HEK293 (cell line): ENCODE results near the gene ZNF467.

Source experiments
- CTCF ChIA-PET: fragments of 350-600 bp; formaldehyde crosslinking; extraction: SDS; loops from one replicate; lab custom pipeline; 2021; ENCODE audit warnings: antibody characterized with exemption; lab: Yijun Ruan, JAX
- POLR2A ChIA-PET: fragments of 300-600 bp; formaldehyde crosslinking; extraction: SDS; loops from one replicate; lab custom pipeline; 2020; ENCODE audit warnings: antibody characterized with exemption, inconsistent platforms; lab: Yijun Ruan, JAX
- H3K27ac ChIP-seq: fragments of 200-500 bp; sonication (Bioruptor generic); 2 replicates; pipeline ENCODE4 v1.5.1; 2014; ENCODE audit warnings: low read depth, low read length, control low read depth, inconsistent platforms; ENCODE audit errors: extremely low read depth
- H3K36me3 ChIP-seq, 2 experiments: fragments of 200-500 bp in 1 of 2; sonication (Bioruptor generic) in 1 of 2; 1 replicate in 1 of 2; 2 replicates in 1 of 2; pipeline ENCODE4 v1.5.1; 2014 to 2017; ENCODE audit warnings: inconsistent platforms in 2 of 2, low read length in 2 of 2; ENCODE audit not compliant: control insufficient read depth in 2 of 2, insufficient read depth in 1 of 2
- H3K4me1 ChIP-seq: fragments of 200-500 bp; sonication (Bioruptor generic); 2 replicates; pipeline ENCODE4 v1.5.1; 2014; ENCODE audit warnings: mild to moderate bottlenecking, low read length, inconsistent platforms; ENCODE audit not compliant: control insufficient read depth, insufficient read depth
- H3K4me3 ChIP-seq: 2 replicates; pipeline ENCODE4 v1.5.1; 2011; ENCODE audit warnings: low read depth, mild to moderate bottlenecking, control low read depth, low read length, moderate library complexity
- H3K9me3 ChIP-seq: fragments of 200-500 bp; sonication (Bioruptor generic); 2 replicates; pipeline ENCODE4 v1.5.1; 2014; ENCODE audit warnings: low read depth, low read length, inconsistent platforms; ENCODE audit not compliant: control insufficient read depth, insufficient read depth
- PATZ1 ChIP-seq: fragments of 450-650 bp; formaldehyde crosslinking; IDR thresholded peaks from 2 replicates; pipeline ENCODE4 v1.5.1; 2016; ENCODE audit warnings: missing biosample characterization, missing genetic modification characterization
- PRDM1 ChIP-seq: fragments of 450-650 bp; formaldehyde crosslinking; IDR thresholded peaks from 2 replicates; pipeline ENCODE4; 2016; ENCODE audit warnings: missing biosample characterization, missing genetic modification characterization
- SP2 ChIP-seq: fragments of 450-650 bp; formaldehyde crosslinking; IDR thresholded peaks from 2 replicates; pipeline ENCODE4 v1.5.1; 2016; ENCODE audit warnings: missing biosample characterization, missing genetic modification characterization
- SP3 ChIP-seq: fragments of 450-650 bp; formaldehyde crosslinking; IDR thresholded peaks from 2 replicates; pipeline ENCODE4 v1.5.1; 2016; ENCODE audit warnings: missing biosample characterization, missing genetic modification characterization
- ZBTB20 ChIP-seq: fragments of 450-650 bp; formaldehyde crosslinking; IDR thresholded peaks from 2 replicates; pipeline ENCODE4 v1.5.1; 2016; ENCODE audit warnings: missing biosample characterization, missing genetic modification characterization
- ZNF121 ChIP-seq: fragments of 450-650 bp; formaldehyde crosslinking; IDR thresholded peaks from 2 replicates; pipeline ENCODE4 v1.5.1; 2016; ENCODE audit warnings: missing biosample characterization, missing genetic modification characterization
- ZNF132 ChIP-seq: fragments of 450-650 bp; formaldehyde crosslinking; IDR thresholded peaks from 2 replicates; pipeline ENCODE4 v1.5.1; 2017; ENCODE audit warnings: missing biosample characterization, missing genetic modification characterization, borderline replicate concordance
- ZNF184 ChIP-seq: fragments of 450-650 bp; IDR thresholded peaks from 2 replicates; pipeline ENCODE4 v1.5.1; 2018; ENCODE audit warnings: missing biosample characterization, mild to moderate bottlenecking, missing genetic modification characterization
- ZNF221 ChIP-seq: fragments of 450-650 bp; formaldehyde crosslinking; IDR thresholded peaks from 2 replicates; pipeline ENCODE4 v1.5.1; 2017; ENCODE audit warnings: missing biosample characterization, missing genetic modification characterization, borderline replicate concordance
- ZNF292 ChIP-seq: fragments of 450-650 bp; formaldehyde crosslinking; IDR thresholded peaks from 2 replicates; pipeline ENCODE4 v1.5.1; 2016; ENCODE audit warnings: low read depth, missing biosample characterization, missing genetic modification characterization, borderline replicate concordance
- ZNF530 ChIP-seq: fragments of 450-650 bp; formaldehyde crosslinking; IDR thresholded peaks from 2 replicates; pipeline ENCODE4 v1.5.1; 2016; ENCODE audit warnings: low read depth, missing biosample characterization, missing genetic modification characterization
- ZNF561 ChIP-seq: fragments of 450-650 bp; IDR thresholded peaks from 2 replicates; pipeline ENCODE4 v1.5.1; 2018; ENCODE audit warnings: missing biosample characterization, missing genetic modification characterization, borderline replicate concordance
- ZNF571 ChIP-seq: fragments of 450-650 bp; formaldehyde crosslinking; IDR thresholded peaks from 2 replicates; pipeline ENCODE4 v1.5.0; 2017; ENCODE audit warnings: missing biosample characterization, missing genetic modification characterization
- ZNF776 ChIP-seq: fragments of 450-650 bp; formaldehyde crosslinking; IDR thresholded peaks from 2 replicates; pipeline ENCODE4 v1.5.0; 2017; ENCODE audit warnings: missing biosample characterization, missing genetic modification characterization, borderline replicate concordance
- ZSCAN30 ChIP-seq: fragments of 450-650 bp; IDR thresholded peaks from 2 replicates; pipeline ENCODE4 v1.5.1; 2018; ENCODE audit warnings: missing biosample characterization, mild to moderate bottlenecking, missing genetic modification characterization, moderate library complexity
- ZXDB ChIP-seq: fragments of 450-650 bp; formaldehyde crosslinking; IDR thresholded peaks from 2 replicates; pipeline ENCODE4 v1.5.1; 2016; ENCODE audit warnings: missing biosample characterization, missing genetic modification characterization

Gene ZNF467

DNA sequence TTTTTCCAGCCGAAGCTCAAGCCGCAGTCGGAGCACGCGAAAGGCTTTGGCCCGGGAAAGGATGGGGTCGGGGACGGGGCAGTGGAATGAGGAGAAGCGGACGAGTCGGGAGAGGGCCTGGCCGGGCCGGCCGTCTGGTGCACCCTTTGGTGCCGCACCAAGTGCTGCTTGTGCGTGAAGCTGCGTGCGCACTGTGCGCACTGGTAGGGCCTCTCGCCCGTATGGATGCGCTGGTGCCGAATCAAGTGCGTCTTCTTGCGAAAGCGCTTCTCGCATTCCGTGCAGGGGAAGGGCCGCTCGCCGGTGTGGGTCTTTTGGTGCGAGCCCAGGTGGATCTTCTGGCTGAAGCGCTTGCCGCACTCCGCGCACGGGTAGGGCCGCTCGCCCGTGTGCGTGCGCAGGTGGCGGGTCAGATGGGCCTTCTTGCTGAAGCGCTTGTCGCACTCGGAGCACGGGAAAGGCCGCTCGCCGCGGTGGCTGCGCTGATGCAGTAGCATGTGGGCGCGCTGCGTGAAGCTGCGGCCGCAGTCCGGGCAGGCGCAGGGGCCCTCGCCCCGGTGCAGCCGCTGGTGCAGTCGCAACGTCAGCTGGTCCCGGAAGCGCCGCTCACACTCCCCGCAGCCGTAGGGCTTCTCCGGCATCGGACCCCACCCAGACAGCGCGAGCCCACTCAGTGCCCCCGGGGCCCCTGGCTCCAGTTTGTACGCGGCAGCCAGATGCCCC is 7.8 kb downstream of the ZNF467 start:
- ChIA-PET POLR2A (no interaction called here), CTCF (interaction anchor here (0.6 to 0.8 kb wide), 2 partner anchors 23 to 99 kb away, joined by 3 read pairs; no protein-coding TSS in a partner anchor)

GRCh38 chr7:149764481-149765398 is 8.6 kb downstream of the ZNF467 start:
- Histone ChIP-seq H3K4me1 (no peaks in the 10 kb centered on the region), H3K4me3 (no peak overlapping the region), H3K9me3 (no peaks in the 10 kb centered on the region), H3K27ac (no peak overlapping the region), H3K36me3 (peaks cover 0 to 32% of the 10 kb centered on the region in 2 experiments; a peak in 1 of 3 replicates)
- ChIA-PET CTCF (interaction anchor here (0.6 to 0.7 kb wide), 3 partner anchors 12 to 99 kb away, joined by 3 to 4 read pairs (median 3); no protein-coding TSS in a partner anchor), POLR2A (interaction anchor here (1.6 kb wide), 1 partner anchor 10 kb away, joined by 4 read pairs; no protein-coding TSS in a partner anchor)
- TF ChIP-seq ZBTB20 (tag by site-specific recombination) (no peak), ZNF561 (tag by site-specific recombination) (no peak), SP3 (no peak), ZNF776 (no peak), ZNF530 (tag by site-specific recombination) (no peak), SP2 (no peak)

More for the DNA sequence above, 7.8 kb downstream of the ZNF467 start:
- Histone ChIP-seq H3K4me3 (no peak overlapping the region), H3K36me3 (peaks cover 0 to 36% of the 10 kb centered on the region in 2 experiments; a peak in 1 of 3 replicates), H3K9me3 (no peaks in the 10 kb centered on the region), H3K4me1 (no peaks in the 10 kb centered on the region), H3K27ac (no peak overlapping the region)
- TF ChIP-seq ZNF132 (tag by site-specific recombination) (no peak), ZXDB (no peak), ZNF121 (tag by site-specific recombination) (no peak), PATZ1 (tag by site-specific recombination) (no peak), ZNF292 (no peak), ZNF184 (no peak), SP2 (no peak), ZNF571 (tag by site-specific recombination) (no peak), ZNF221 (tag by site-specific recombination) (no peak)

- H3K36me3 ChIP-seq = peaks cover 0 to 24% of the 10 kb centered on the region in 2 experiments; a peak in 1 of 3 replicates
Observed at GRCh38 chr7:149763563-149764240, 9.7 kb downstream of the ZNF467 start.

More at GRCh38 chr7:149763563-149764240, 9.7 kb downstream of the ZNF467 start:
- Histone ChIP-seq H3K9me3 (no peaks in the 10 kb centered on the region), H3K4me1 (no peaks in the 10 kb centered on the region), H3K27ac (no peak overlapping the region), H3K4me3 (no peak overlapping the region)
- ChIA-PET CTCF (interaction anchor here (0.6 to 1.4 kb wide), 3 partner anchors 11 to 101 kb away, joined by 3 to 5 read pairs (median 4); no protein-coding TSS in a partner anchor), POLR2A (interaction anchor here (1.6 kb wide), 1 partner anchor 11 kb away, joined by 4 read pairs; no protein-coding TSS in a partner anchor)
- TF ChIP-seq PRDM1 (tag by site-specific recombination) = no peak
- TF ChIP-seq ZSCAN30 (tag by site-specific recombination) = no peak
